Adrenal gland (tissue), 12 donors: Measurements from ENCODE around the gene CIRBP. TPM values are rescaled to one million over a fixed set of nuclear protein-coding genes. Genes with fewer than 3 reads are reported as not detected.
A peak's percentile ranks its signal among the peaks of the same experiment; 100 is the strongest.

Source experiments
- DNase-seq, 7 donors: peaks; one replicate each; pipeline ENCODE4 v3.0.0-alpha.2; 2019 to 2020
- H3K27ac ChIP-seq, 5 donors: fragments of 200-600 bp; sonication (generic) in 4 of 5; 1 replicate in 3 of 5; 2 replicates in 2 of 5; pipeline versions ENCODE4 v1.5.1 to v1.8.0; 2016 to 2020; ENCODE audit warnings: mild to moderate bottlenecking in 1 of 5
- H3K27me3 ChIP-seq: fragments of 200-600 bp; 2 replicates; pipeline ENCODE4 v1.8.0; 2021
- H3K36me3 ChIP-seq, 2 donors: fragments of 200-600 bp; replicated peaks in 1 of 2; 1 replicate in 1 of 2; 2 replicates in 1 of 2; pipeline versions ENCODE4 v1.5.1 to v1.8.0; 2018 to 2022
- H3K4me1 ChIP-seq, 2 donors: fragments of 200-600 bp; replicated peaks in 1 of 2; 1 replicate in 1 of 2; 2 replicates in 1 of 2; pipeline versions ENCODE4 v1.5.1 to v1.8.0; 2018 to 2021
- H3K4me3 ChIP-seq, 4 donors: fragments of 200-600 bp; sonication (generic) in 3 of 4; one replicate each; pipeline ENCODE4 v1.5.1; 2016 to 2018
- H3K9me3 ChIP-seq, 3 donors: fragments of 200-600 bp; sonication (generic) in 1 of 3; replicated peaks in 1 of 3; 1 replicate in 2 of 3; 2 replicates in 1 of 3; pipeline versions ENCODE4 v1.5.1 to v1.8.0; 2016 to 2021
- CTCF ChIP-seq, 6 experiments: fragments of 450-650 bp in 4 of 6; fragments of 200-600 bp in 2 of 6; sonication (generic) in 1 of 6; IDR thresholded peaks; 1 replicate in 5 of 6; 2 replicates in 1 of 6; pipeline versions ENCODE4 v1.5.1 to v1.8.0; 2016 to 2021; ENCODE audit warnings: antibody characterized with exemption in 6 of 6, mild to moderate bottlenecking in 2 of 6, moderate library complexity in 1 of 6
- POLR2A ChIP-seq, 2 donors: fragments of 450-650 bp; IDR thresholded peaks; one replicate each; pipeline ENCODE4 v1.6.1; 2017; ENCODE audit warnings: antibody characterized with exemption in 2 of 2, mild to moderate bottlenecking in 2 of 2, moderate library complexity in 1 of 2
- WGBS, 4 donors: extraction: QIAGEN DNeasy Blood & Tissue Kit in 2 of 4; methylation state at CpG; one replicate each; pipeline versions ENCODE4 v1.1.5 to v1.1.7; 2013 to 2017; 5-methylcytosine and 5-hydroxymethylcytosine counted together
- intact Hi-C, 2 donors: fragments of 100-400 bp; cut with DNase I; formaldehyde crosslinking; loops; one replicate each; pipeline versions ENCODE4 v1.14.1 to v1.15.0; 2022 to 2023
- polyA plus RNA-seq, 3 donors: library from polyadenylated mRNA; stranded (reverse); fragments of 200-250 nt in 2 of 3; fragments of 350-450 nt in 1 of 3; fragmentation: Illumina TruSeq in 1 of 3; extraction: RNeasy Lipid Tissue Mini Kit (QIAGEN cat#74804) in 1 of 3; gene quantifications; one replicate each; pipeline ENCODE4 v1.2.3, GENCODE V29; 2013 to 2014
- total RNA-seq, 9 donors: library from RNA; depleted of rRNA in 4 of 9; stranded (reverse); fragments of >200 nt in 4 of 9; fragments of 120-200 nt in 1 of 9; fragmentation: NEBNext Ultra II Directional in 1 of 9; extraction: Animal tissue kit (Norgen Biotek cat#: 25700) in 1 of 9; gene quantifications; one replicate each; pipeline versions ENCODE4 v1.1.0 to v1.2.4, GENCODE V29; 2013 to 2023
- donor health status: healthy with polysubstance abuse.
- donor health status: Bipolar disorder and iron deficiency.
- donor health status: DM: yes; HTN: yes; CAD: no.
- donor health status: DM: no; HTN: no; CAD: no.
- donor health status: DM: no; HTN: no; CAD: no.
- donor health status: DM: yes; HTN: yes; CAD: no.

CIRBP gene
- total and polyA plus RNA-seq, 12 donors: 317 to 1,164 (median 685) TPM

- WGBS, 4 donors: 69 to 77% (median 73%) methylated on average over 19 to 32 of the region's 32 CpGs
- Histone ChIP-seq H3K27ac (no peak overlapping the region), H3K27me3 (peaks cover 40% of the 10 kb centered on the region), H3K4me3 (no peak overlapping the region), H3K9me3 (no peaks in the 10 kb centered on the region), H3K36me3 (no peaks in the 10 kb centered on the region), H3K4me1 (peaks cover 4 to 6% of the 10 kb centered on the region in 2 donors)
- DNase-seq: no peak
- TF ChIP-seq POLR2A (IDR thresholded peaks at IDR 0.05) (no peak), CTCF (IDR thresholded peaks at IDR 0.05) (no peak)
- intact Hi-C loops: loop anchor here in 1 of 2 donors (10.0 kb wide), 1 partner anchor 131 kb away; no protein-coding TSS in a partner anchor
Observed at GRCh38 chr19:1313695-1314613, 44.8 kb downstream of the CIRBP start.

- DNase-seq: peak; percentile 28 to 69 (median 59)
- Histone ChIP-seq H3K27ac (no peak overlapping the region), H3K4me1 (peaks cover 4 to 6% of the 10 kb centered on the region in 2 donors), H3K4me3 (no peak overlapping the region), H3K27me3 (peaks cover 33% of the 10 kb centered on the region), H3K36me3 (no peaks in the 10 kb centered on the region), H3K9me3 (no peaks in the 10 kb centered on the region)
- peak; percentile 40 to 72 (median 60) for TF ChIP-seq CTCF (IDR thresholded peaks at IDR 0.05)
- TF ChIP-seq POLR2A (IDR thresholded peaks at IDR 0.05): no peak
- WGBS, 4 donors: 8 to 48% (median 27%) methylated on average over 8 to 58 of the region's 58 CpGs
- intact Hi-C loops: loop anchor here in 1 of 2 donors (10.0 kb wide), 1 partner anchor 129 kb away; no protein-coding TSS in a partner anchor
Observed at GRCh38 chr19:1315470-1316166, 46.5 kb downstream of the CIRBP start.

GRCh38 chr19:1316466-1316865 lies 47.3 kb downstream of the CIRBP start:
- Histone ChIP-seq H3K36me3 (no peaks in the 10 kb centered on the region), H3K27me3 (peaks cover 32% of the 10 kb centered on the region), H3K4me3 (no peak overlapping the region), H3K9me3 (no peaks in the 10 kb centered on the region), H3K4me1 (peaks cover 4 to 6% of the 10 kb centered on the region in 2 donors), H3K27ac (no peak overlapping the region)
- TF ChIP-seq CTCF (IDR thresholded peaks at IDR 0.05) (no peak), POLR2A (IDR thresholded peaks at IDR 0.05) (no peak)
- no peak for DNase-seq
- intact Hi-C loops: loop anchor here in 1 of 2 donors (10.0 kb wide), 1 partner anchor 128 kb away; no protein-coding TSS in a partner anchor
- WGBS, 4 donors: 46 to 96% (median 73%) methylated on average over 1 to 13 of the region's 13 CpGs
